Thyroid gland (tissue), 4 donors: ENCODE data around the gene OR10T2. TPM values are rescaled to one million over a fixed set of nuclear protein-coding genes. Genes with fewer than 3 reads are reported as not detected.

ENCODE experiments used
- DNase-seq, 2 donors: peaks; one replicate each; pipeline ENCODE4 v3.0.0-alpha.2; 2019
- H3K27ac ChIP-seq, 3 donors: fragments of 200-600 bp; sonication (generic); 1 replicate in 2 of 3; 2 replicates in 1 of 3; pipeline ENCODE4 v1.5.1; 2016 to 2019; ENCODE audit warnings: mild to moderate bottlenecking in 1 of 3, moderate library complexity in 1 of 3
- H3K27me3 ChIP-seq: fragments of 200-600 bp; sonication (generic); one replicate; pipeline ENCODE4 v1.5.1; 2019
- H3K36me3 ChIP-seq, 2 donors: fragments of 200-600 bp; sonication (generic); one replicate each; pipeline ENCODE4 v1.5.1; 2016 to 2019
- H3K4me1 ChIP-seq, 2 donors: fragments of 200-600 bp; sonication (generic); one replicate each; pipeline ENCODE4 v1.5.1; 2017 to 2019
- H3K4me3 ChIP-seq, 3 donors: fragments of 200-600 bp; sonication (generic); replicated peaks in 1 of 3; 1 replicate in 2 of 3; 2 replicates in 1 of 3; pipeline ENCODE4 v1.5.1; 2016; ENCODE audit warnings: mild to moderate bottlenecking in 1 of 3
- H3K9me3 ChIP-seq: fragments of 200-600 bp; sonication (generic); one replicate; pipeline ENCODE4 v1.5.1; 2017
- CTCF ChIP-seq, 6 experiments: fragments of 200-600 bp in 3 of 6; fragments of 450-650 bp in 3 of 6; sonication (generic) in 3 of 6; IDR thresholded peaks; one replicate each; pipeline ENCODE4 v1.5.1; 2016 to 2019; ENCODE audit warnings: antibody characterized with exemption in 6 of 6, mild to moderate bottlenecking in 2 of 6, inconsistent platforms in 1 of 6, moderate library complexity in 1 of 6
- POLR2A ChIP-seq, 2 donors: fragments of 450-650 bp; IDR thresholded peaks; one replicate each; pipeline ENCODE4 v1.6.1; 2017; ENCODE audit warnings: antibody characterized with exemption in 2 of 2, mild to moderate bottlenecking in 2 of 2, moderate library complexity in 1 of 2
- WGBS, 2 donors: methylation state at CpG; one replicate each; pipeline ENCODE4 v1.1.5; 2017; 5-methylcytosine and 5-hydroxymethylcytosine counted together
- intact Hi-C: fragments of 100-400 bp; cut with DNase I; formaldehyde crosslinking; loops from one replicate; pipeline ENCODE4 v1.15.1; 2023
- total RNA-seq, 4 donors: library from RNA; depleted of rRNA; stranded (reverse); fragments of >200 nt; gene quantifications; one replicate each; pipeline ENCODE4 v1.2.3, GENCODE V29; 2016

Gene OR10T2
- total RNA-seq, 4 donors from 2014 or later = not detected

DNA sequence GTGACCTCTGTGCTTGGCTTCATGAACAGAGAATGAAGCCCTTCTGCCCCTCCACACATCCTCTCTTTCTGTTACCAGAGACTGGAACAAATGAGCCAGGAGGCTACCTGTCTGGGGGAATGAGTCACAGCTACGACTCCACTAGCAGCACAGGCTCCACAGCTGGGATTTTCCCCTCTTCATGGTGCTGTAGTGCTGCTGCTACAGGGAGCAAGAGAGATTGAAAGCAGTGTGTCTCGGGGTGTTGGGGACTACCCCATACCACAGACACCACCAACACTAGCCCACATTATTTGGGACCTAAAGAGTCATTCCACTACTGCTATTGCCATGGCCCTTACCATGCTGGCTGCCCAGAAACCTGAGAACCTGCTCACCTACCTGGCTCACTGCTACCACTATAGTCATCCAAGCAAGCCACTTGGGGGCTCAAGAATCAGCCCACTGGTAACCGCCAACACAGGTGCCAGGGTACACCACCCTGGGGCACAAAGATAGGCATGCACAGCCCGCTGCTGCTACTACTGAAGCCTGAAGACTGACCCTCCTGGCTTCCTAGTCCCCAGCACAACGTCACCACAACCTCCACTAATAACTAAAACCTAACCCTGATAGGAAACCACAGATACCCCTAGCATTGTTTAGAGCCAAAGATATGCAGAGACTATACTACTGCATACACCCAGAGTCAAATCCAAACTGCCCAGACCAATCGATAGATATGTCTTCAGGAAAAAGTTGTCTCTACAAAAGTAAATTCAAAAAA lies 27.9 kb downstream of the OR10T2 start:
- intact Hi-C loops = no loop called here
- no peaks in the 10 kb centered on the region for H3K4me1 ChIP-seq
- H3K4me3 ChIP-seq = no peak overlapping the region
- H3K36me3 ChIP-seq = no peaks in the 10 kb centered on the region
- 76 to 79% methylated on average over 6 of the region's 6 CpGs for WGBS, 2 donors
- H3K27ac ChIP-seq = no peak overlapping the region
- H3K9me3 ChIP-seq = no peaks in the 10 kb centered on the region
- no peak for DNase-seq
- H3K27me3 ChIP-seq = no peaks in the 10 kb centered on the region
- TF ChIP-seq CTCF (IDR thresholded peaks at IDR 0.05) (no peak), POLR2A (IDR thresholded peaks at IDR 0.05) (no peak)

- H3K9me3 ChIP-seq = no peaks in the 10 kb centered on the region
- no peak overlapping the region for H3K27ac ChIP-seq
- no peaks in the 10 kb centered on the region for H3K36me3 ChIP-seq
- H3K27me3 ChIP-seq = no peaks in the 10 kb centered on the region
- intact Hi-C loops = no loop called here
- H3K4me3 ChIP-seq = no peak overlapping the region
- TF ChIP-seq POLR2A (IDR thresholded peaks at IDR 0.05) (no peak), CTCF (IDR thresholded peaks at IDR 0.05) (no peak)
- no peaks in the 10 kb centered on the region for H3K4me1 ChIP-seq
- DNase-seq = no peak
These were observed 32.5 kb downstream of the OR10T2 start for GRCh38 chr1:158366783-158367182.

DNA sequence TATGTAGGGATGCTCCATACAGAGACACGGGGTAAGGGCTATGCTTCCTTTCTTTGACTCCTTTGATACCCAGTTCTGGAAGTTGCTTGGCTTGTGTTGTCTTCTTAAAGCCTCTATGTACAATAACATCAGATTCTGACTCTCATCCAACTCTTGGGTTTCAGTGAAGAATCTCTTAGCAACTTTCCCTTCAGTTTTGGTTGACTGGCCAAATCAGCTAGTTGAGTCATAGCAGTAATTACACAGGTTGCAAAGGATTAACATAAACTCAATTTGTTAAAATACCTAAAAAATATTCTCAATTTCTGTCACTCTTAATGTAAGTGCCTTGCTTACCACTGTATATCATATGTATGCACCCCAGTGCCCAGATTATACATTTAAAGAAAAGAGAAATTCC lies 36.3 kb downstream of the OR10T2 start:
- no peak for TF ChIP-seq POLR2A (IDR thresholded peaks at IDR 0.05)
- TF ChIP-seq CTCF (IDR thresholded peaks at IDR 0.05) = no peak
- DNase-seq = no peak
- WGBS, 2 donors = 67 to 80% methylated on average over 1 of the region's 1 CpG
- Histone ChIP-seq H3K27me3 (no peaks in the 10 kb centered on the region), H3K4me3 (no peak overlapping the region), H3K4me1 (no peaks in the 10 kb centered on the region), H3K36me3 (no peaks in the 10 kb centered on the region), H3K27ac (no peak overlapping the region), H3K9me3 (no peaks in the 10 kb centered on the region)
- intact Hi-C loops = no loop called here

- WGBS, 2 donors = 52 to 66% methylated on average over 1 of the region's 1 CpG
- Histone ChIP-seq H3K27me3 (no peaks in the 10 kb centered on the region), H3K4me3 (no peak overlapping the region), H3K9me3 (no peaks in the 10 kb centered on the region), H3K36me3 (no peaks in the 10 kb centered on the region), H3K27ac (no peak overlapping the region), H3K4me1 (no peaks in the 10 kb centered on the region)
- TF ChIP-seq CTCF (IDR thresholded peaks at IDR 0.05) (no peak), POLR2A (IDR thresholded peaks at IDR 0.05) (no peak)
- intact Hi-C loops = no loop called here
- no peak for DNase-seq
These were observed 36.8 kb downstream of the OR10T2 start for GRCh38 chr1:158362482-158362881.

DNA sequence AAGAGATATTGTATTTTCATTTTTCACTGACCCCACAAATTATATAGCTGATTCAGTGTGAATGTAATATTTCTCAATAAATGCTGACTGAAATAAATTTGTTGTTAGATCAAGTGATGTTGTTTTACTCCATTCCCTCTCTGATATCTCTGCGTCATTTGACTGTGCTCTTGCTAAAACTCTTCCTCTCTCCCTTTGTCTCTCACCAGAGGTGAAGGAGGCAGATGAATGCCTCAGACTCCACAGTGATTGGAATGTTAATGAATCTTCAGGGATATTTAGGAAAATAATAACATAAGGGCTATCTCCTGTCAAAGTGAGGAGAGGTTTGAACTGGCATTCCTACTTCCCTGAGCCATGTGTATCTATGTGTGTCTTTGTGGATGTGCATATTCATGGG lies 41.8 kb downstream of the OR10T2 start:
- no peaks in the 10 kb centered on the region for H3K9me3 ChIP-seq
- DNase-seq = no peak
- H3K27me3 ChIP-seq = no peaks in the 10 kb centered on the region
- no peaks in the 10 kb centered on the region for H3K36me3 ChIP-seq
- intact Hi-C loops = no loop called here
- TF ChIP-seq CTCF (IDR thresholded peaks at IDR 0.05) (no peak), POLR2A (IDR thresholded peaks at IDR 0.05) (no peak)
- no peaks in the 10 kb centered on the region for H3K4me1 ChIP-seq
- H3K4me3 ChIP-seq = no peak overlapping the region
- WGBS, 2 donors = 89 to 92% methylated on average over 1 of the region's 1 CpG
- no peak overlapping the region for H3K27ac ChIP-seq
